ENCODE results near the gene ZNF804B. TPM values are rescaled to one million over a fixed set of nuclear protein-coding genes. Genes with fewer than 3 reads are reported as not detected.

The ZNF804B gene
- total and polyA plus RNA-seq, 2 of the 4 experiments (the other 2 are of a cell fraction) = not detected

DNA sequence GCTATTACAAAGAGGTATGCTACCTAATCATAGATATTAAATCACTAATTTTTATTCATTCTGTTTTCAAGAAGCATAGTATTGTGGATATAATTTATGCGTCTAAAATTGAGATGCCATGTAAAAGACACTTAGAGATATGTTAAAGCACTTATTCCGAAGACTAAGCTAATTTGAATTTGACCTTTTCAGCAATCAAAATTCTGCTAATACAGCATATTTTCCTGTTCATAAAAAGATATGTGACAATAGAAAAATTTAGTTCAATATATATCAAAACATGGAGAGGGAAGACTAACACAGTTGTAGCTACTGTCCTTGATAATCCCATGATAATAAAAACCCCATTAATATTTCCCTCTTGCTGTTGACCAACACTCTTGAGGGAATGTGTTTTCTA lies 422.6 kb downstream of the ZNF804B start:
- no peak overlapping the region for H2AK9ac ChIP-seq (replicated peaks; ENCODE audit: low read depth, low read length, poor library complexity)
- H2AK5ac ChIP-seq (ENCODE audit: low read depth, low read length) = no peak overlapping the region
- no peak overlapping the region for H2AFZ ChIP-seq (replicated peaks; ENCODE audit: low read length, poor library complexity)
- peaks cover 19% of the 10 kb centered on the region for H3K9me3 ChIP-seq (ENCODE audit: control insufficient read depth, insufficient read depth, low read length)
- H2BK20ac ChIP-seq (ENCODE audit: low read depth, low read length) = no peak overlapping the region
- H4K20me1 ChIP-seq (ENCODE audit: insufficient read depth, low read length) = no peaks in the 10 kb centered on the region
- ATAC-seq (ENCODE audit: low read depth) (no peak), DNase-seq (no peak)
- ChIA-PET CTCF (no interaction called here), POLR2A (ENCODE audit: unreplicated experiment) (no interaction called here)
- no peak overlapping the region for H3K14ac ChIP-seq (replicated peaks; ENCODE audit: low read depth, low read length)
- intact Hi-C loops (cut with micrococcal nuclease) (no loop called here), dilution Hi-C loops (cut with HindIII; ENCODE audit: low sequenced_read_pairs, unreplicated experiment) (no loop called here), in situ Hi-C loops (cut with MboI; ENCODE audit: low sequenced_read_pairs) (no loop called here)
- H4K8ac ChIP-seq (ENCODE audit: low read depth in 2 of 2, low read length in 2 of 2) = no peak overlapping the region
- no peak overlapping the region for H4K5ac ChIP-seq (ENCODE audit: low read depth, low read length)
- no peak overlapping the region for H3K9ac ChIP-seq (ENCODE audit: low read depth, low read length)
- no peak overlapping the region for H2BK120ac ChIP-seq (ENCODE audit: low read depth, low read length)
- H3K23ac ChIP-seq (ENCODE audit: low read depth, low read length) = no peak overlapping the region
- H3K18ac ChIP-seq (ENCODE audit: low read depth, low read length) = no peak overlapping the region
- no peaks in the 10 kb centered on the region for H3K9me1 ChIP-seq (ENCODE audit: insufficient read depth, low read length)
- no peak overlapping the region for H3K4me2 ChIP-seq (ENCODE audit: low read depth, low read length)
- TF ChIP-seq RFX5 (IDR thresholded peaks at IDR 0.05; ENCODE audit: low read depth, low read length) (no peak), MAFK (IDR thresholded peaks at IDR 0.05; ENCODE audit: low read depth, low read length) (peak; percentile 64)
- no CpG with 5 or more reads among the region's 2 CpGs for WGBS, 2 experiments (ENCODE audit: extremely low coverage in 2 of 2, insufficient read length in 1 of 2)
- no peak overlapping the region for H3K4ac ChIP-seq (ENCODE audit: low read depth, low read length)
- no peak overlapping the region for H4K91ac ChIP-seq (ENCODE audit: insufficient read depth, low read depth, low read length)
- H3K79me1 ChIP-seq (ENCODE audit: low read depth in 1 of 2, low read length in 2 of 2) = no peaks in the 10 kb centered on the region
- H3K27ac ChIP-seq (ENCODE audit: insufficient read depth, low read length) = no peak overlapping the region
- BruUV-seq (replicated peaks) = no TSS peak
- no peaks in the 10 kb centered on the region for H3K27me3 ChIP-seq (ENCODE audit: control insufficient read depth, insufficient read depth, low read length)
- H3K4me3 ChIP-seq (ENCODE audit: insufficient read depth, low read depth, low read length) = no peak overlapping the region
- no peak overlapping the region for H2BK5ac ChIP-seq (ENCODE audit: low read depth, low read length, poor library complexity, severe bottlenecking)
- no peak overlapping the region for H2BK15ac ChIP-seq (ENCODE audit: low read depth, low read length)
- H3K56ac ChIP-seq (ENCODE audit: extremely low read depth, insufficient read depth, low read length) = no peak overlapping the region
- no peaks in the 10 kb centered on the region for H3K36me3 ChIP-seq (ENCODE audit: control insufficient read depth, insufficient read depth, low read length)
- no peaks in the 10 kb centered on the region for H3K4me1 ChIP-seq (ENCODE audit: control insufficient read depth, insufficient read depth, low read length)
